ENCODE measurements around the gene VPS33A.

Gene VPS33A

DNA sequence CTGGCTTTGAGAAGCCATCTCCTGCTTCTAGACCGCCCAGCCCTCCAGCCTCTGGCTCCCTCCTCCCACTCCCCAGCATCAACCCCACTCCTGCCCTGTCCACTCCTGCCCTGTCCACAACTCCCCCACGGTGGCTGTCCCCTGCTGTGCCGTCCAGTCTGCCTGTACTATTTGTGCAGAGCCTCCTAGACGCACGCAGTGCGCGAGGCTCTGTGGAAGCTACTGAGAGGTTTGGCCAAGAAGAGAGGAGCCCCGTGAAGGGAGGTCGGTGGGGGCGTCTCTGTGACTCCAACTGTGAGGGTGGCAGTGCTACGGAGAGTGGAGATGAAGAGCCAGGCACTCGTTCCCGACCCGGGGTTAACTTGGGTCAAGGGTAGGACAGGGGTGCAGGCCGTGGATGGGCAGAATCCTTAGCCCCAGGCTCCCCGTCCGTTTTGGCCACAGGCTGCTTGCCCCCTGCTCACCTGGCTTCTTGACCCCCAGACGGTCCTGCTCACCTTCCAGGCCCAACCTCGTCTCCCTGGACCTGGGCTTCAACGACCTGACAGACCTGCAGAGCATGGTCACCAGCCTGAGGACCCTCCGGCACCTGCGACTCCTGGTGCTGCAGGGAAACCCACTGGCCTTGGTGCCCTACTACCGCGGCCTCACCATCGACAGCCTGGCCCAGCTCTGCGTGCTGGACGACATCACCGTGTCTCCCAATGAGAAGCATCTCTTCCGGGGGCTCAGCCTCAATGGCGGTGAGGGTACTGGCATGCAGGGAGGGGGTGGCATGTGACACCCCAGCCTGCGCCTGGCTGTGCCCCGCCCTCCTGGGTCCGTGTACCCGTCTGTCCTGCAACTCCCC is 76.4 kb downstream of the VPS33A start:
- CTCF ChIA-PET = interaction anchor here (0.8 to 6.7 kb wide), 21 partner anchors 11 to 378 kb away, joined by 3 to 73 read pairs (median 5); partner anchors contain the start of gene B3GNT4
- TF ChIP-seq, protein P1, sequence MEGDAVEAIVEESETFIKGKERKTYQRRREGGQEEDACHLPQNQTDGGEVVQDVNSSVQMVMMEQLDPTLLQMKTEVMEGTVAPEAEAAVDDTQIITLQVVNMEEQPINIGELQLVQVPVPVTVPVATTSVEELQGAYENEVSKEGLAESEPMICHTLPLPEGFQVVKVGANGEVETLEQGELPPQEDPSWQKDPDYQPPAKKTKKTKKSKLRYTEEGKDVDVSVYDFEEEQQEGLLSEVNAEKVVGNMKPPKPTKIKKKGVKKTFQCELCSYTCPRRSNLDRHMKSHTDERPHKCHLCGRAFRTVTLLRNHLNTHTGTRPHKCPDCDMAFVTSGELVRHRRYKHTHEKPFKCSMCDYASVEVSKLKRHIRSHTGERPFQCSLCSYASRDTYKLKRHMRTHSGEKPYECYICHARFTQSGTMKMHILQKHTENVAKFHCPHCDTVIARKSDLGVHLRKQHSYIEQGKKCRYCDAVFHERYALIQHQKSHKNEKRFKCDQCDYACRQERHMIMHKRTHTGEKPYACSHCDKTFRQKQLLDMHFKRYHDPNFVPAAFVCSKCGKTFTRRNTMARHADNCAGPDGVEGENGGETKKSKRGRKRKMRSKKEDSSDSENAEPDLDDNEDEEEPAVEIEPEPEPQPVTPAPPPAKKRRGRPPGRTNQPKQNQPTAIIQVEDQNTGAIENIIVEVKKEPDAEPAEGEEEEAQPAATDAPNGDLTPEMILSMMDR (IDR thresholded peaks at IDR 0.05; ENCODE audit: control extremely low read depth, extremely low read depth, low read depth, missing control alignments) = no peak
- DNase-seq (ENCODE audit: extremely low spot score) = no peak
- POLR2A ChIA-PET = no interaction called here

DNA sequence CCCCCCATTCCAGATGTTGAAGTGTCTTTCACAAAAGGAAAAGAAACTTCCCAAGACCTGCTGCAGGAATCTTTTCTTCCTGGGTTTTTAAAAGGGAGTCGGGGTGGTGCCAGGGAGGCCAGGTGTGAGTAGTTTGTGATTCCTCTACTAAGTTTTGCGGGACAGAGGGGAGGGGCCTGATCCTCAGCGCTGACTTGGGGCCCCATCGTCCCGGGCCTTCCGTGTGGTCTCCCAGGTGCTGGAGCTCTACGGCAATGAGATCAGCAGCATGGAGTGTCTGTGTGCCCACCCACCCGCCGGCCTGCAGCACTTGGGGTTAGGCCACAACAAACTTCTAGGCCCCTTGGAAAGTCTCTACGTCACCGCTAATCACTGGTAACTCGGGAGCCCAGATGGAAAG is 78.8 kb downstream of the VPS33A start:
- ChIA-PET CTCF (no interaction called here), POLR2A (no interaction called here)
- DNase-seq (ENCODE audit: extremely low spot score) = no peak
- TF ChIP-seq, protein P1 (IDR thresholded peaks at IDR 0.05; ENCODE audit: control extremely low read depth, extremely low read depth, low read depth, missing control alignments) = no peak

DNA sequence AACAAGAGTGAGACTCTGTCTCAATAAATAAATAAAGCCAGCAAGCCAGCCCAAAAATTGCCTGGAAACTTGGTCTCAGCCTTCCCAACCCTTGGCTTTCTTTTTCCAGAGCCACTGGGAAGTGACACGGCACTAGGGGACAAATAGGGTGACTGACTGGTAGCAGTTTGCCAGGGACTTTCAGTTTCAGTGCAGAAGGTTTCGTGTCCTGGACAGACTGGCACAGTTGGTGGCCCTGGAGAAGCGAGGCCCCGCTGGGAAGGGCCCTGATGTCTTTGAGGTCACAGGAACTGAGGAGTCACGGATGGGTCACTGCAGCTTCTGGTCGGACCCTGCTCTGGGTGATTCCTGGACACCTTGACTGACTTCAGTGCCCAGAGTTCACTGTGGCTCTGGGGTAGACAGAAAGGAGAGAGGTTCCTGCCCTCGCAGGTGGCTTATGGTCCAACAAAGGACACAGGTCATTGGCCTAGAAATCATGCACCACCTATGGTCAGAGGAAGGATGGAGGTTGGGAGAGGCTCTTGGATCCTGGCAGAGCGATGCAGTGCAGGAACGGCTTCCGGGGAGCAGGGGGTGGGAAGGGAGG is 80.7 kb downstream of the VPS33A start:
- no peak for DNase-seq (ENCODE audit: extremely low spot score)
- ChIA-PET POLR2A (no interaction called here), CTCF (interaction anchor here (1.2 kb wide), 1 partner anchor 26 kb away, joined by 3 read pairs; no protein-coding TSS in a partner anchor)
- TF ChIP-seq, protein P1 (IDR thresholded peaks at IDR 0.05; ENCODE audit: control extremely low read depth, extremely low read depth, low read depth, missing control alignments) = no peak

DNA sequence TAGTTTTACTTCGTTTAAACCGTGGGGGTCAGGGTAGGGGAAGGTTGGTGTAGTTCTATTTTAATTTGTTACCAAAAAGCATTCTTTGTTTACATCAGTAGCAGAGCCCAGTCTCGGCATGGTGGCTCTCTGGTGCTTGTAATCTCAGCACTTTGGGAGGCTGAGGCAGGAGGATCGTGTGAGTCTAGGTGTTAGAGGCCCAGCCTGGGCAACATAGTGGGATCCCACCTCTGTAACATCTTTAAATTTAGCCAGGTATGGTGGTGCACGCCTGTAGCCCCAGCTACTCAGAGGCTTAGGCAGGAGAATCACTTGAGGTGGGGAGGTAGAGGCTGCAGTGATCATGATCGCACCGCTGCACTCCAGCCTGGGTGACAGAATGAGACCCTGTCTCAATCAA is 81.2 kb downstream of the VPS33A start:
- ChIA-PET CTCF (no interaction called here), POLR2A (interaction anchor here (0.6 kb wide), 1 partner anchor 34 kb away, joined by 3 read pairs; no protein-coding TSS in a partner anchor)
- TF ChIP-seq, protein P1 (IDR thresholded peaks at IDR 0.05; ENCODE audit: control extremely low read depth, extremely low read depth, low read depth, missing control alignments) = no peak
- no peak for DNase-seq (ENCODE audit: extremely low spot score)

DNA sequence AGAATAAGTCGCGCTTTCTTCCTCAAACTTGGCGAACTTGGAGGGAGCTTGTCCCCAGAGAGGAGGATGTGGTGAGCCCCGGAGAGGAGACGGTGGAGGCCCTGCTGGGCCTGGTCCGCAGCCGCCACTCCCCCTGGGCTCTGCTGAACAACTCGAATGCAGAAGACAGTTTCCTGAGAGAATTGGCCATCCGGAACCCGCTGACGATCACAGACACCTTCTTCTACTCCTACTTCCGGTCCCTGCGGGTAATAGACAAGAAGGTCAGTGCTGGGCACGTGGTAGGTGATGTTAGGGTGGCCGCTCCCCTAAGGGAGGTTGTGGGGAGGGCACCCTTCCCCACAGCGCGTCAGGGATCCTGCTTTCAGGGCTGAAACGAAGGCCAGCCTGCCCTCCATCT is 81.8 kb downstream of the VPS33A start:
- POLR2A ChIA-PET = interaction anchor here (0.6 kb wide), 1 partner anchor 35 kb away, joined by 3 read pairs; no protein-coding TSS in a partner anchor
- CTCF ChIA-PET = no interaction called here
- TF ChIP-seq, protein P1 (IDR thresholded peaks at IDR 0.05; ENCODE audit: control extremely low read depth, extremely low read depth, low read depth, missing control alignments) = no peak
- DNase-seq (ENCODE audit: extremely low spot score) = no peak

DNA sequence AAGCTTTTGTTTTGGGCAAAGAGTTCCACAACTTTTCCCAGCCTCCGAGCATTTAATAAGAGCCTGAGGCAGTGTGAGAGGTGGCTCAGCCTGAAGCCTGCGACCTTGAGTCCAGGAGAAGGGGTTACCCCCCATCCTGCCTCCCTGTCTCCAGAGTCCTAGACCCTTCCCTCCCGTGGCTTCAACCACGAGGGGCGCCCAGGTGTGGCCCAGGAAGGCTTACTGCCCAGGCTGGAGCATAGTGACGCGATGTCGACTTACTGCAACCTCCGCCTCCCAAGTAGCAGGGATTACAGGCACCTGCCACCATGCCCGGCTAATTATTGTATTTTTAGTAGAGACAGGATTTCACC is 82.7 kb downstream of the VPS33A start:
- no peak for DNase-seq (ENCODE audit: extremely low spot score)
- ChIA-PET POLR2A (no interaction called here), CTCF (no interaction called here)
- TF ChIP-seq, protein P1 (IDR thresholded peaks at IDR 0.05; ENCODE audit: control extremely low read depth, extremely low read depth, low read depth, missing control alignments) = no peak
